Measurements from ENCODE around the gene PTPRN2.

- TF ChIP-seq CTCF (conservative IDR thresholded peaks at IDR 0.05) (no peak), EZH2 (IDR thresholded peaks at IDR 0.05; ENCODE audit: low read depth) (no peak)
These were observed 261.9 kb downstream of the PTPRN2 start for GRCh38 chr7:158325530-158326381.

Data from PC-9 (cell line).